Measurements from ENCODE around the gene HORMAD2.

The HORMAD2 gene

DNA sequence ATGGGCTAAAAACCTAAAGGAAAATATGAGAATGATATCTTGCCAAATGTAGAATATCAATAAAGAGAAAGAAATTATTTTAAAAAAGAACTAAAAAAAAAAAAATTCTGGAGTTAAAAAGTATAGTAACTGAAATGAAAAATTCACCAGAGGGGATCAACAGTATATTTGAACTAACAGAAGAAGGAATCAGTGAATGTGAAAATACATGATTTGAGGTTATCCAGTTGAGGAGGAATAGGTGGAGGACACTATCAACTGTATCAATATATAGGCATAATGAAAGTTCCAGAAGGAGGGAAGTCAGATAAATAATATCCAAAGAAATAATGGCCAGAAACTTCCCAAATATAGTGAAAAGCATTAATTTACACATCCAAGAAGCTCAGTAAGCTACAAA, 16.1 kb upstream of the HORMAD2 start:
- no peak for TF ChIP-seq ELF4 (IDR thresholded peaks at IDR 0.05)
- no peak for TF ChIP-seq FOXM1 (IDR thresholded peaks at IDR 0.05; ENCODE audit: borderline replicate concordance)
- no peak for TF ChIP-seq ZNF384 (IDR thresholded peaks at IDR 0.05)
- TF ChIP-seq L3MBTL2 (conservative IDR thresholded peaks at IDR 0.05): no peak
- CTCF ChIA-PET: interaction anchor here (0.7 kb wide), 1 partner anchor 362 kb away, joined by 3 read pairs; no protein-coding TSS in a partner anchor
- no peak for DNase-seq (ENCODE audit: extremely low spot score)
- POLR2A ChIA-PET: no interaction called here

DNA sequence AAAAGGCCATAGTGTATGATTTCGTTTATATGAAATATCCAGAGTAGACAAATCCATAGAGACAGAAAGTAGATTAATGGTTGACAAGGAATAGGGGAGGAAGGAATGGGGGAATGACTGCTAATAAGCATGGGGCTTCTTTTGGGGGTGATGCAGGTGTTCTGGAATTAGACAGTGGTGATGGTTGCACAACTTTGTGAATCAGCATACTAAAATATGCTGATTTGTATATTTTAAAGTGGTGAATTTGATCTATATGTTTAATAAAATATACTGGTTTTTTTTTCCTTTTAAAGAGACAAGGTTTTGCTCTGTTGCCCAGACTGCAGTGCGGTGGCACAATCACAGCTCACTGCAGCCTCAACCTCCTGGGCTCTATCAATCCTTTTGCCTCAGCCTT, 6.5 kb upstream of the HORMAD2 start:
- ChIA-PET POLR2A (no interaction called here), CTCF (no interaction called here)

DNA sequence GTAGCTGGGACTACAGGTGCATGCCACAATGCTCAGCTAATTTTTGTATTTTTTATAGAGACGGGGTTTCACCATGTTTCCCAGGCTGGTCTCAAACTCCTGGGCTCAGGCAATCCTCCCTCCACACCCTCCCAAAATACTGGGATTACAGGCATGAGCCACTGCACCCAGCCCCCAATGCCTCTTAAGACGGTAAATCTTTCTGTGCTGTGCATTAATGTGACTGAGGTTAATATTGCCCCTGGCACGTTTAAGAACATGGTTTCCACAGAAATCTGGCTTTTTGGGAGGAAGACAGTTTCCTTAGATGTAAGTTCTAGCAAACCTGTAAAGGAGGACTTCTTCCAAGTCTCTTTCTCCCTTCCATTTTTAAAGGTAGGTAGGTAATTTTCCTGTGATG, 6.1 kb upstream of the HORMAD2 start:
- POLR2A ChIA-PET: no interaction called here
- no peak for DNase-seq (ENCODE audit: extremely low spot score)
- TF ChIP-seq BHLHE40 (IDR thresholded peaks at IDR 0.05; ENCODE audit: borderline replicate concordance) (no peak), CTBP1 (IDR thresholded peaks at IDR 0.05; ENCODE audit: borderline replicate concordance) (no peak), SP1 (IDR thresholded peaks at IDR 0.05) (no peak), FOXA1 (IDR thresholded peaks at IDR 0.05) (no peak), LEF1 (IDR thresholded peaks at IDR 0.05; ENCODE audit: borderline replicate concordance) (no peak), ARNT (IDR thresholded peaks at IDR 0.05) (no peak), SUZ12 (IDR thresholded peaks at IDR 0.05) (no peak), HDGF (IDR thresholded peaks at IDR 0.05; ENCODE audit: borderline replicate concordance) (no peak), TARDBP (IDR thresholded peaks at IDR 0.05) (no peak), ELF4 (IDR thresholded peaks at IDR 0.05) (no peak), ZNF384 (IDR thresholded peaks at IDR 0.05) (no peak), FOXK2 (IDR thresholded peaks at IDR 0.05) (no peak), L3MBTL2 (conservative IDR thresholded peaks at IDR 0.05) (no peak), NFRKB (IDR thresholded peaks at IDR 0.05) (no peak)
- TF ChIP-seq, protein P1, sequence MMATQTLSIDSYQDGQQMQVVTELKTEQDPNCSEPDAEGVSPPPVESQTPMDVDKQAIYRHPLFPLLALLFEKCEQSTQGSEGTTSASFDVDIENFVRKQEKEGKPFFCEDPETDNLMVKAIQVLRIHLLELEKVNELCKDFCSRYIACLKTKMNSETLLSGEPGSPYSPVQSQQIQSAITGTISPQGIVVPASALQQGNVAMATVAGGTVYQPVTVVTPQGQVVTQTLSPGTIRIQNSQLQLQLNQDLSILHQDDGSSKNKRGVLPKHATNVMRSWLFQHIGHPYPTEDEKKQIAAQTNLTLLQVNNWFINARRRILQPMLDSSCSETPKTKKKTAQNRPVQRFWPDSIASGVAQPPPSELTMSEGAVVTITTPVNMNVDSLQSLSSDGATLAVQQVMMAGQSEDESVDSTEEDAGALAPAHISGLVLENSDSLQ (IDR thresholded peaks at IDR 0.05): no peak
- CTCF ChIA-PET: no interaction called here

More for the DNA sequence above, 6.5 kb upstream of the HORMAD2 start:
- TF ChIP-seq FOXA1 (IDR thresholded peaks at IDR 0.05) (no peak), ELF4 (IDR thresholded peaks at IDR 0.05) (no peak), HDGF (IDR thresholded peaks at IDR 0.05; ENCODE audit: borderline replicate concordance) (no peak), FOXM1 (IDR thresholded peaks at IDR 0.05; ENCODE audit: borderline replicate concordance) (no peak), SUZ12 (IDR thresholded peaks at IDR 0.05) (no peak), SP1 (IDR thresholded peaks at IDR 0.05) (no peak), BHLHE40 (IDR thresholded peaks at IDR 0.05; ENCODE audit: borderline replicate concordance) (no peak), FOXK2 (IDR thresholded peaks at IDR 0.05) (no peak)
- TF ChIP-seq, protein P1 (IDR thresholded peaks at IDR 0.05): no peak
- no peak for DNase-seq (ENCODE audit: extremely low spot score)

DNA sequence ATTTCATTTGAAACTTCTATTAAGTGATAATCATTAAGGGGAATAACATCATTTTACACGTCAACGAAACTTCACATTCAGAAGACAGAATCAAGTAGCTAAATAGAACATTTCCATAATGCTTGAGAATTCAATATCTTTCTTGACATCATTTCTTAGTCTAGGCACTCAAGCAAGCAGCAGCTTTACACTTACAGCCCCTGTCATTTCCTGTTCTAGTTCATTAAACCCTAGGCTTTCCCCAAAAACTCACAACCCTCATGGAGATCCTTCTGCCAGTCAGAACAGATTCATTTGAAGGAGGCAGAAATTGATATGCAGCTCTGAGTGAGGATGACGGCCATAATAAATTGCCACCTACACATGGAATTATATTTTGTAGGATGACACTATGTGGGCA, 5.3 kb upstream of the HORMAD2 start:
- DNase-seq (ENCODE audit: extremely low spot score): no peak

DNA sequence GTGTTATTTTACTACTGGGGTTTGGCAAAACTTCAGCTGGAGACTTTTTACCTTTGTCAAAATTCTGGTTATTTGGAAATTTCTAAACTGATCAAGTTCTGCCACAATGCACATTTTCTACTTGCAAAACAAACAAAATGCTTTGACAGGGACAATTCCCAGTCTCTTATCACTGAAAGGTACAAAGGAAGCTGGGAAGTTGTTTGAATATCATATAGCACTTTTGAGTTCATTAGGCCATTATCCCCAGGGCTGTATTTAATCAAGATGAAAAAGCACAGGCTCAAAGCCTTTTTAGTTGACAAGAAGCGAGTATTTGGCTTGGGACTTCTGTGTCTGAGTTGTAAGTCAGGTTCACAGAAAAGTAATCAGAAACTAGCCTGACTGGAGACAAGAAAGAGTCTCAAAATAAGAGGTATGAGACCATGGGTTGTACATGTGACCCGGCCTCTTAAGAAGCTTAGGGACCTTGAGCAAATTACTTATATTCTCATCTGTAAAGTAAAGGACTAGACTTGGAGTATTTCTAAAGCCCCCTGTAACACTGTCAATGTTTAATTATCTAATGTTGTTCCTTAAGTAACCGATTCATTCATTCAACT, 2.9 kb upstream of the HORMAD2 start:
- ChIA-PET CTCF (no interaction called here), POLR2A (no interaction called here)
- TF ChIP-seq SUZ12 (IDR thresholded peaks at IDR 0.05): no peak
- no peak for TF ChIP-seq NFRKB (IDR thresholded peaks at IDR 0.05)
- TF ChIP-seq ELF4 (IDR thresholded peaks at IDR 0.05): no peak
- no peak for TF ChIP-seq FOXK2 (IDR thresholded peaks at IDR 0.05)
- TF ChIP-seq CTBP1 (IDR thresholded peaks at IDR 0.05; ENCODE audit: borderline replicate concordance): no peak
- TF ChIP-seq LEF1 (IDR thresholded peaks at IDR 0.05; ENCODE audit: borderline replicate concordance): no peak
- no peak for TF ChIP-seq BHLHE40 (IDR thresholded peaks at IDR 0.05; ENCODE audit: borderline replicate concordance)
- no peak for TF ChIP-seq ZNF384 (IDR thresholded peaks at IDR 0.05)
- TF ChIP-seq HDGF (IDR thresholded peaks at IDR 0.05; ENCODE audit: borderline replicate concordance): no peak
- TF ChIP-seq SP1 (IDR thresholded peaks at IDR 0.05): no peak
- TF ChIP-seq FOXM1 (IDR thresholded peaks at IDR 0.05; ENCODE audit: borderline replicate concordance): no peak
- TF ChIP-seq FOXA1 (IDR thresholded peaks at IDR 0.05): no peak
- TF ChIP-seq, protein P1 (IDR thresholded peaks at IDR 0.05): no peak
- TF ChIP-seq TARDBP (IDR thresholded peaks at IDR 0.05): no peak
- TF ChIP-seq ARNT (IDR thresholded peaks at IDR 0.05): no peak
- TF ChIP-seq L3MBTL2 (conservative IDR thresholded peaks at IDR 0.05): no peak
- no peak for DNase-seq (ENCODE audit: extremely low spot score)

More for the DNA sequence above, 5.3 kb upstream of the HORMAD2 start:
- TF ChIP-seq LEF1 (IDR thresholded peaks at IDR 0.05; ENCODE audit: borderline replicate concordance): no peak
- TF ChIP-seq FOXM1 (IDR thresholded peaks at IDR 0.05; ENCODE audit: borderline replicate concordance): no peak
- no peak for TF ChIP-seq ZNF384 (IDR thresholded peaks at IDR 0.05)
- TF ChIP-seq ELF4 (IDR thresholded peaks at IDR 0.05): no peak
- TF ChIP-seq FOXK2 (IDR thresholded peaks at IDR 0.05): no peak
- TF ChIP-seq SP1 (IDR thresholded peaks at IDR 0.05): no peak
- no peak for TF ChIP-seq CTBP1 (IDR thresholded peaks at IDR 0.05; ENCODE audit: borderline replicate concordance)
- no peak for TF ChIP-seq BHLHE40 (IDR thresholded peaks at IDR 0.05; ENCODE audit: borderline replicate concordance)
- no peak for TF ChIP-seq L3MBTL2 (conservative IDR thresholded peaks at IDR 0.05)
- TF ChIP-seq TARDBP (IDR thresholded peaks at IDR 0.05): no peak
- TF ChIP-seq, protein P1 (IDR thresholded peaks at IDR 0.05): no peak
- no peak for TF ChIP-seq NFRKB (IDR thresholded peaks at IDR 0.05)
- TF ChIP-seq SUZ12 (IDR thresholded peaks at IDR 0.05): no peak
- no peak for TF ChIP-seq ARNT (IDR thresholded peaks at IDR 0.05)
- TF ChIP-seq HDGF (IDR thresholded peaks at IDR 0.05; ENCODE audit: borderline replicate concordance): no peak
- TF ChIP-seq FOXA1 (IDR thresholded peaks at IDR 0.05): no peak
- ChIA-PET CTCF (no interaction called here), POLR2A (no interaction called here)
